ENCODE measurements around the gene ZC2HC1B. TPM values are rescaled to one million over a fixed set of nuclear protein-coding genes. Genes with fewer than 3 reads are reported as not detected.
"Not testable (repeated sequence)": the region's sequence is repeated elsewhere in the genome, so short reads cannot be mapped to it uniquely, and the experiment has no call there.

Gene ZC2HC1B
- total RNA-seq, 1 donor from 2014 or later = not detected

DNA sequence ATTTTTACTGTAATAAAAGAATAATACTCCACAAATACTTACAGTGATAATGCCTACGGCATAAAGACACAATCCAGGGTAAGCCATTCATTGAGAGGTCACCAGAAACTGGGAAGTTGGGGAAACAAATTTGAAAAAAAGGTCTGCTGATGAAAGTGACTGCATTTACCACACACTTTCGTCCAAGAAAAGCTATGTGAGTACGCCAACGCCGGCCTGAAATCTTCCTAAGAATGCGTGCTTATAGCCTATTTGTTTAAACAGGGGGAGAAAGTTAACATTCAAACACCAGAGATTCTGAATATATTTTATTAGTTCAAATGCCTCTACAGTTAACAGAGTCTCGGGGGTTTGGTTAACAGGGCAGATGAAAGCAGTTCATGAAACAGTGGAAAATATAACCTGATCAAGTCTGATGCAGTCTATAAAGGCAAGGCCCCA lies 21.8 kb upstream of the ZC2HC1B start:
- H3K36me3 ChIP-seq (ENCODE audit: control insufficient read depth in 3 of 3, insufficient read depth in 3 of 3, low read length in 3 of 3) = peaks cover 13 to 25% (median 24%) of the 10 kb centered on the region in 3 donors
- H3K9ac ChIP-seq (ENCODE audit: low read depth in 1 of 3, low read length in 3 of 3) = peak overlapping the region; percentile 93 to 98 (median 95)
- H3K27ac ChIP-seq (ENCODE audit: low read depth, low read length) = peak overlapping the region; percentile 94
- H3K9me3 ChIP-seq (ENCODE audit: control insufficient read depth in 3 of 3, low read length in 3 of 3) = no peaks in the 10 kb centered on the region
- H3K4me1 ChIP-seq (ENCODE audit: control insufficient read depth in 3 of 3, insufficient read depth in 3 of 3, low read length in 3 of 3) = peaks cover 11 to 12% (median 12%) of the 10 kb centered on the region in 3 donors
- peak overlapping the region; percentile 92 to 98 (median 97) for H3K4me3 ChIP-seq (ENCODE audit: low read length in 3 of 3)
- no peaks in the 10 kb centered on the region for H3K27me3 ChIP-seq (ENCODE audit: control insufficient read depth in 3 of 3, insufficient read depth in 3 of 3, low read length in 3 of 3)

DNA sequence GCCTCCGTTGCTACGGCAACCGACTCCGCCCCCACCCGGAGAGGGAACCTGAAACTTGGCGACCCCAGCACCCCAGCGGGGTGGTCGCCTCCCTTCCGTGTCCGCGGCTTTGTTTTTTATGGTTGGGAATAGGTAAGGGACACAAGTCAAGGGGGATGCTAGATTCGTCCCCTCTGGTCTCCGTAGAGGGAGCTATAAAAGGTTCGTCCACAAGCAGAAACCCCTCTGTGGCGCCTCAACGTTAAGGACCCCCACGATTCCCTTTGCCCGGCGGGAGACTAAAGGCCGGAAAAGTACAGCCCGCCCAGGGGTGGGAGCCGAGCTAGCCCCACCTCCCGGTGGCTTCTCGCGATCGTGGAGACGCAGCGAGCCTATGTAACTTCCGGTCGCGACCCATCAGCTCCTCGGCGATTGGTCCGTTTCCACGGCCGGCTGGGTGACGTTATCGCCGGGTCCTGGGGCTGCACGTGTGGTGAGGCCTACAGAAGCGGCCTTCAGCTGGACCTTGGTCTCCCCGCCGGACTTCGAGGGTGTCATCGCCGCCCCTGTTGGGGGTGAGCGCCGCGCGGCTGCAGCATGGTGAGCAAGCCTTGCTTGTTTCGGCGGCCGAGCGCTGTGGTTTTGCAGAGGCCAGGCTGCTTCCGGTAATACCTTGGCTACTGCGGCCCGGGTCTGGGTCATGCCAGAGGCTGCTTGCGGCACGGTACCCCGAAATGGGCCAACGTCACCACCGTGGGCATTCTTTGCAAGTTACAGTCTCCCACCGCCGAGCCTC lies 21.2 kb upstream of the ZC2HC1B start, which contains the start of gene LTV1:
Gene LTV1 (plus strand): TSS at position 437 of the 775 bp plus-strand sequence. CDS start 140 bp downstream, at position 577.
- H3K9ac ChIP-seq (ENCODE audit: low read depth in 1 of 3, low read length in 3 of 3) = peak within 1 kb of the TSS; percentile 93 to 98 (median 95)

DNA sequence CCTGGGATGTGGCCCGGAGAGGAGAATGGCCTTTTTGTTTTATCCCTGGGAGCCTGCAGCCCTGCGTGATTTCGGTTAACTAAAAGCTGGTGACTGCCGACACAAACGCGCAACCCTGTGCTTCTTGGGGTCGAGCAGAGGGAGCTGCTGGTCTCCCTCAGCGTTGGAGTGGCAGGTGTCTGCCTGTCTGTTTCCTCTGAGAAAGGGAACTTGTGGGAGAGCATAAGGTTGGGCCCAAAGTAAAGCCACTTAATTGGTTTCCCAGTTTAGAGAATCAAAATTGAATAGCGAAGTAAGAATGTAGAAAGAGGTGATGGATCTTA lies 20.6 kb upstream of the ZC2HC1B start:
- Histone ChIP-seq H3K36me3 (ENCODE audit: control insufficient read depth in 3 of 3, insufficient read depth in 3 of 3, low read length in 3 of 3) (peaks cover 18 to 34% (median 29%) of the 10 kb centered on the region in 3 donors), H3K4me3 (ENCODE audit: low read length in 3 of 3) (peak overlapping the region; percentile 92 to 98 (median 97)), H3K9me3 (ENCODE audit: control insufficient read depth in 3 of 3, low read length in 3 of 3) (no peaks in the 10 kb centered on the region), H3K4me1 (ENCODE audit: control insufficient read depth in 3 of 3, insufficient read depth in 3 of 3, low read length in 3 of 3) (peaks cover 11 to 12% (median 12%) of the 10 kb centered on the region in 3 donors), H3K27ac (ENCODE audit: low read depth, low read length) (peak overlapping the region; percentile 94), H3K9ac (ENCODE audit: low read depth in 1 of 3, low read length in 3 of 3) (peak overlapping the region; percentile 93 to 98 (median 95)), H3K27me3 (ENCODE audit: control insufficient read depth in 3 of 3, insufficient read depth in 3 of 3, low read length in 3 of 3) (no peaks in the 10 kb centered on the region)

More for the DNA sequence above, 21.2 kb upstream of the ZC2HC1B start, which contains the start of gene LTV1:
- H3K27me3 ChIP-seq (ENCODE audit: control insufficient read depth in 3 of 3, insufficient read depth in 3 of 3, low read length in 3 of 3) = no peaks in the 10 kb centered on the region
- peak within 1 kb of the TSS; percentile 94 for H3K27ac ChIP-seq (ENCODE audit: low read depth, low read length)
- H3K36me3 ChIP-seq (ENCODE audit: control insufficient read depth in 3 of 3, insufficient read depth in 3 of 3, low read length in 3 of 3) = peaks cover 13 to 29% (median 24%) of the 10 kb centered on the region in 3 donors
- H3K4me3 ChIP-seq (ENCODE audit: low read length in 3 of 3) = peak within 1 kb of the TSS; percentile 92 to 98 (median 97)
- H3K4me1 ChIP-seq (ENCODE audit: control insufficient read depth in 3 of 3, insufficient read depth in 3 of 3, low read length in 3 of 3) = peaks cover 11 to 12% (median 12%) of the 10 kb centered on the region in 3 donors
- no peaks in the 10 kb centered on the region for H3K9me3 ChIP-seq (ENCODE audit: control insufficient read depth in 3 of 3, low read length in 3 of 3)

DNA sequence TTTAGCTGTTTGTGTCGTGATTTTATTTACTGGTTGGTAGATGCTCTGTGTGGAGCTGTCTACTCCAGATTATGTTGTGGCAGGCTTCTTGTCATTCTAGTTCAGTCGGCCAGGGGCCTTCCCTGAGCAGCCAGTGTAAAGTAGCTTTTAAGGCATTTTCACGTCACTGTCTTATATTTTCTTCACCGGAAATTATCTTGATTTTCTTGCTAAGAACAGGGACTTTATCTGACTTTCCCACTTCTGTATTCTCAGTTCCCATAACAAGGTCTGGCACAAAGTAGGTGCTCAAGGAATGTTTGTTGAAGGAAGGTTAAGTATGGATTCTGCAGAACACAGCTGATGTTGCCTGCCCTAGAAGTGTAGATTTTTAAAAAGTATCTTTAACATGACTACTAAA lies 20.3 kb upstream of the ZC2HC1B start:
- H3K4me3 ChIP-seq (ENCODE audit: low read length in 3 of 3) = peak overlapping the region; percentile 92 to 98 (median 97)
- H3K9ac ChIP-seq (ENCODE audit: low read depth in 1 of 3, low read length in 3 of 3) = peak overlapping the region; percentile 93 to 98 (median 95)
- peaks cover 19 to 38% (median 33%) of the 10 kb centered on the region in 3 donors for H3K36me3 ChIP-seq (ENCODE audit: control insufficient read depth in 3 of 3, insufficient read depth in 3 of 3, low read length in 3 of 3)
- H3K27ac ChIP-seq (ENCODE audit: low read depth, low read length) = peak overlapping the region; percentile 94
- H3K27me3 ChIP-seq (ENCODE audit: control insufficient read depth in 3 of 3, insufficient read depth in 3 of 3, low read length in 3 of 3) = no peaks in the 10 kb centered on the region
- H3K9me3 ChIP-seq (ENCODE audit: control insufficient read depth in 3 of 3, low read length in 3 of 3) = no peaks in the 10 kb centered on the region
- H3K4me1 ChIP-seq (ENCODE audit: control insufficient read depth in 3 of 3, insufficient read depth in 3 of 3, low read length in 3 of 3) = peaks cover 11 to 12% (median 12%) of the 10 kb centered on the region in 3 donors

DNA sequence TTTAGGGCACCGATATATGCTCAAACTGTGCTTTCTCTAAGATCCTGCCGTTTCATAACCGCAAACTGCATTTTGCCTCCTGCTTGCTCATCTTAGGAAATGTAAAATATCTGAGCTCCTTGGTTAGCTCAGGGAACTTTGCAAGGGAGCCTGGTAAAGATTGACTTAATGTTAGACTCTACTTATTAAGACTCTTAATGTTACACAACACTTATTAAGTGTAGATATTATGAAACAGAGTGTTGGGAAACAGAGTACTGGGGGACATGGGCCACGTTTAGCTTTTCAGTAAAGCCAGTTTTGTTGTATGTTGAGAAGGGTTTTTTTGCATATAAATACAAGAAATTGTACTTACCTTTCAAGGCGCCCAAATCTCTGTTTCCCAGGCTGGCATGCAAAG lies 19.2 kb upstream of the ZC2HC1B start:
- Histone ChIP-seq H3K9me3 (ENCODE audit: control insufficient read depth in 3 of 3, low read length in 3 of 3) (no peaks in the 10 kb centered on the region), H3K27ac (ENCODE audit: low read depth, low read length) (no peak overlapping the region), H3K4me3 (ENCODE audit: low read length in 3 of 3) (no peak overlapping the region), H3K36me3 (ENCODE audit: control insufficient read depth in 3 of 3, insufficient read depth in 3 of 3, low read length in 3 of 3) (peaks cover 23 to 46% (median 43%) of the 10 kb centered on the region in 3 donors), H3K9ac (ENCODE audit: low read depth in 1 of 3, low read length in 3 of 3) (no peak overlapping the region), H3K27me3 (ENCODE audit: control insufficient read depth in 3 of 3, insufficient read depth in 3 of 3, low read length in 3 of 3) (no peaks in the 10 kb centered on the region), H3K4me1 (ENCODE audit: control insufficient read depth in 3 of 3, insufficient read depth in 3 of 3, low read length in 3 of 3) (peaks cover 11 to 12% (median 12%) of the 10 kb centered on the region in 3 donors)

GRCh38 chr6:143851706-143852105 lies 12.6 kb upstream of the ZC2HC1B start:
- not testable (repeated sequence) for H3K9me3 ChIP-seq (ENCODE audit: control insufficient read depth in 3 of 3, low read length in 3 of 3); H3K27me3 ChIP-seq (ENCODE audit: control insufficient read depth in 3 of 3, insufficient read depth in 3 of 3, low read length in 3 of 3); H3K4me3 ChIP-seq (ENCODE audit: low read length in 3 of 3); H3K4me1 ChIP-seq (ENCODE audit: control insufficient read depth in 3 of 3, insufficient read depth in 3 of 3, low read length in 3 of 3); H3K9ac ChIP-seq (ENCODE audit: low read depth in 1 of 3, low read length in 3 of 3); H3K27ac ChIP-seq (ENCODE audit: low read depth, low read length)
- peaks cover 32 to 47% (median 45%) of the 10 kb centered on the region in 3 donors for H3K36me3 ChIP-seq (ENCODE audit: control insufficient read depth in 3 of 3, insufficient read depth in 3 of 3, low read length in 3 of 3)

DNA sequence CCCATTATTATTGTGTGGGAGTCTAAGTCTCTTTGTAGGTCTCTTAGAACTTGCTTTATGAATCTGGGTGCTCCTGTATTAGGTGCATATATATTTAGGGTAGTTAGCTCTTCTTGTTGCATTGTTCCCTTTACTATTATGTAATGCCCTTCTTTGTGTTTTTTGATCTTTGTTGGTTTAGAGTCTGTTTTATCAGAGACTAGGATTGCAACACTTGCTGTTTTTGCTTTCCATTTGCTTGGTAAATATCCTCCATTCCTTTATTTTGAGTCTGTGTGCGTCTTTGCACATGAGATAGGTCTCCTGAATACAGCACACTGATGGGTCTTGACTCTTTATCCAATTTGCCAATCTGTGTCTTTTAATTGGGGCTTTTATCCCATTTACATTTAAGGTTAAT lies 9.2 kb upstream of the ZC2HC1B start:
- not testable (repeated sequence) for H3K9me3 ChIP-seq (ENCODE audit: control insufficient read depth in 3 of 3, low read length in 3 of 3); H3K9ac ChIP-seq (ENCODE audit: low read depth in 1 of 3, low read length in 3 of 3); H3K27me3 ChIP-seq (ENCODE audit: control insufficient read depth in 3 of 3, insufficient read depth in 3 of 3, low read length in 3 of 3); H3K27ac ChIP-seq (ENCODE audit: low read depth, low read length); H3K4me3 ChIP-seq (ENCODE audit: low read length in 3 of 3); H3K4me1 ChIP-seq (ENCODE audit: control insufficient read depth in 3 of 3, insufficient read depth in 3 of 3, low read length in 3 of 3)
- H3K36me3 ChIP-seq (ENCODE audit: control insufficient read depth in 3 of 3, insufficient read depth in 3 of 3, low read length in 3 of 3) = peaks cover 46 to 54% (median 47%) of the 10 kb centered on the region in 3 donors

GRCh38 chr6:143856762-143857161 lies 7.5 kb upstream of the ZC2HC1B start:
- not testable (repeated sequence) for H3K9ac ChIP-seq (ENCODE audit: low read depth in 1 of 3, low read length in 3 of 3); H3K9me3 ChIP-seq (ENCODE audit: control insufficient read depth in 3 of 3, low read length in 3 of 3); H3K27ac ChIP-seq (ENCODE audit: low read depth, low read length); H3K27me3 ChIP-seq (ENCODE audit: control insufficient read depth in 3 of 3, insufficient read depth in 3 of 3, low read length in 3 of 3); H3K4me1 ChIP-seq (ENCODE audit: control insufficient read depth in 3 of 3, insufficient read depth in 3 of 3, low read length in 3 of 3); H3K4me3 ChIP-seq (ENCODE audit: low read length in 3 of 3)
- H3K36me3 ChIP-seq (ENCODE audit: control insufficient read depth in 3 of 3, insufficient read depth in 3 of 3, low read length in 3 of 3) = peaks cover 40 to 55% (median 53%) of the 10 kb centered on the region in 3 donors

GRCh38 chr6:143857651-143858050 lies 6.6 kb upstream of the ZC2HC1B start:
- Histone ChIP-seq H3K9ac (ENCODE audit: low read depth in 1 of 3, low read length in 3 of 3) (no peak overlapping the region), H3K27ac (ENCODE audit: low read depth, low read length) (no peak overlapping the region), H3K27me3 (ENCODE audit: control insufficient read depth in 3 of 3, insufficient read depth in 3 of 3, low read length in 3 of 3) (no peaks in the 10 kb centered on the region), H3K36me3 (ENCODE audit: control insufficient read depth in 3 of 3, insufficient read depth in 3 of 3, low read length in 3 of 3) (peaks cover 41 to 58% (median 56%) of the 10 kb centered on the region in 3 donors), H3K9me3 (ENCODE audit: control insufficient read depth in 3 of 3, low read length in 3 of 3) (peaks cover 0 to 2% (median 0%) of the 10 kb centered on the region in 3 donors), H3K4me3 (ENCODE audit: low read length in 3 of 3) (no peak overlapping the region), H3K4me1 (ENCODE audit: control insufficient read depth in 3 of 3, insufficient read depth in 3 of 3, low read length in 3 of 3) (no peaks in the 10 kb centered on the region)

Measured in skeletal muscle tissue (tissue), 4 donors.